Sigmoid colon (tissue), 7 donors: ENCODE measurements around the gene PCDHA10. TPM values are rescaled to one million over a fixed set of nuclear protein-coding genes. Genes with fewer than 3 reads are reported as not detected.
"Not testable (repeated sequence)": the region's sequence is repeated elsewhere in the genome, so short reads cannot be mapped to it uniquely, and the experiment has no call there.

Source experiments
- DNase-seq: peaks from one replicate; pipeline ENCODE4 v3.0.0-alpha.2; 2019
- H3K27ac ChIP-seq, 4 donors: fragments of 200-600 bp; sonication (generic); one replicate each; pipeline ENCODE4 v1.5.1; 2016 to 2019; ENCODE audit warnings: mild to moderate bottlenecking in 1 of 4
- H3K27me3 ChIP-seq, 3 donors: fragments of 200-600 bp; sonication (generic); one replicate each; pipeline ENCODE4 v1.5.1; 2019; ENCODE audit warnings: mild to moderate bottlenecking in 1 of 3
- H3K36me3 ChIP-seq, 4 donors: fragments of 200-600 bp; sonication (generic); one replicate each; pipeline ENCODE4 v1.5.1; 2016 to 2019
- H3K4me1 ChIP-seq, 4 donors: fragments of 200-600 bp; sonication (generic); one replicate each; pipeline ENCODE4 v1.5.1; 2017 to 2019
- H3K4me3 ChIP-seq, 4 donors: fragments of 200-600 bp; sonication (generic); one replicate each; pipeline ENCODE4 v1.5.1; 2017 to 2019; ENCODE audit warnings: mild to moderate bottlenecking in 2 of 4, moderate library complexity in 1 of 4
- H3K9me3 ChIP-seq, 4 donors: fragments of 200-600 bp in 3 of 4; sonication (generic) in 3 of 4; one replicate each; pipeline versions ENCODE4 v1.5.1 to v1.6.1; 2013 to 2019
- EP300 ChIP-seq, 4 donors: sonication (generic); formaldehyde crosslinking; IDR thresholded peaks; one replicate each; pipeline ENCODE4 v1.6.1; 2017; ENCODE audit warnings: antibody characterized with exemption in 4 of 4
- POLR2A ChIP-seq, 2 donors: fragments of 450-650 bp; IDR thresholded peaks; one replicate each; pipeline ENCODE4 v1.6.1; 2016; ENCODE audit warnings: antibody characterized with exemption in 2 of 2, mild to moderate bottlenecking in 2 of 2, moderate library complexity in 2 of 2
- POLR2AphosphoS5 ChIP-seq, 4 donors: sonication (generic); formaldehyde crosslinking; IDR thresholded peaks; one replicate each; pipeline ENCODE4 v1.6.1; 2017; ENCODE audit warnings: antibody characterized with exemption in 4 of 4
- WGBS, 2 donors: extraction: QIAGEN DNeasy Blood & Tissue Kit; methylation state at CpG; one replicate each; pipeline ENCODE4 v1.1.7; 2013; 5-methylcytosine and 5-hydroxymethylcytosine counted together
- intact Hi-C: fragments of 100-400 bp; cut with DNase I; formaldehyde crosslinking; loops from one replicate; pipeline ENCODE4 v1.15.1; 2023
- polyA plus RNA-seq, 3 donors: library from polyadenylated mRNA; stranded (reverse); fragments of 200-250 nt; gene quantifications; one replicate each; pipeline ENCODE4 v1.2.3, GENCODE V29; 2013
- total RNA-seq, 4 donors: library from RNA; depleted of rRNA; stranded (reverse); fragments of >200 nt; gene quantifications; one replicate each; pipeline ENCODE4 v1.1.0, GENCODE V29; 2016
- TF ChIP-seq, protein P1 (sequence below), 4 experiments: fragments of 450-650 bp in 3 of 4; fragments of 200-600 bp in 1 of 4; IDR thresholded peaks; one replicate each; pipeline ENCODE4 v1.5.1; 2016 to 2019; ENCODE audit warnings: antibody characterized with exemption in 4 of 4, mild to moderate bottlenecking in 3 of 4, moderate library complexity in 2 of 4
- donor health status: healthy with polysubstance abuse.
- donor health status: Bipolar disorder and iron deficiency.
- donor health status: healthy.

PCDHA10 gene
- total and polyA plus RNA-seq, 7 donors = 0.03 to 2.5 (median 0.66) TPM; not detected in 2

GRCh38 chr5:140828362-140828737 lies 27.3 kb upstream of the PCDHA10 start:
- Histone ChIP-seq H3K36me3 (no peaks in the 10 kb centered on the region), H3K27me3 (peaks cover 0 to 66% (median 0%) of the 10 kb centered on the region in 3 donors), H3K9me3 (peaks cover 0 to 22% (median 10%) of the 10 kb centered on the region in 4 donors), H3K27ac (no peak overlapping the region), H3K4me1 (no peaks in the 10 kb centered on the region), H3K4me3 (peak overlapping the region in 1 of 4 donors; percentile 9)
- DNase-seq = no peak
- intact Hi-C loops = no loop called here
- 28 to 60% methylated on average over 18 of the region's 18 CpGs for WGBS, 2 donors
- TF ChIP-seq EP300 (IDR thresholded peaks at IDR 0.05) (no peak), POLR2A (IDR thresholded peaks at IDR 0.05) (no peak), POLR2AphosphoS5 (IDR thresholded peaks at IDR 0.05) (no peak)
- TF ChIP-seq, protein P1, sequence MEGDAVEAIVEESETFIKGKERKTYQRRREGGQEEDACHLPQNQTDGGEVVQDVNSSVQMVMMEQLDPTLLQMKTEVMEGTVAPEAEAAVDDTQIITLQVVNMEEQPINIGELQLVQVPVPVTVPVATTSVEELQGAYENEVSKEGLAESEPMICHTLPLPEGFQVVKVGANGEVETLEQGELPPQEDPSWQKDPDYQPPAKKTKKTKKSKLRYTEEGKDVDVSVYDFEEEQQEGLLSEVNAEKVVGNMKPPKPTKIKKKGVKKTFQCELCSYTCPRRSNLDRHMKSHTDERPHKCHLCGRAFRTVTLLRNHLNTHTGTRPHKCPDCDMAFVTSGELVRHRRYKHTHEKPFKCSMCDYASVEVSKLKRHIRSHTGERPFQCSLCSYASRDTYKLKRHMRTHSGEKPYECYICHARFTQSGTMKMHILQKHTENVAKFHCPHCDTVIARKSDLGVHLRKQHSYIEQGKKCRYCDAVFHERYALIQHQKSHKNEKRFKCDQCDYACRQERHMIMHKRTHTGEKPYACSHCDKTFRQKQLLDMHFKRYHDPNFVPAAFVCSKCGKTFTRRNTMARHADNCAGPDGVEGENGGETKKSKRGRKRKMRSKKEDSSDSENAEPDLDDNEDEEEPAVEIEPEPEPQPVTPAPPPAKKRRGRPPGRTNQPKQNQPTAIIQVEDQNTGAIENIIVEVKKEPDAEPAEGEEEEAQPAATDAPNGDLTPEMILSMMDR (IDR thresholded peaks at IDR 0.05) = no peak

DNA sequence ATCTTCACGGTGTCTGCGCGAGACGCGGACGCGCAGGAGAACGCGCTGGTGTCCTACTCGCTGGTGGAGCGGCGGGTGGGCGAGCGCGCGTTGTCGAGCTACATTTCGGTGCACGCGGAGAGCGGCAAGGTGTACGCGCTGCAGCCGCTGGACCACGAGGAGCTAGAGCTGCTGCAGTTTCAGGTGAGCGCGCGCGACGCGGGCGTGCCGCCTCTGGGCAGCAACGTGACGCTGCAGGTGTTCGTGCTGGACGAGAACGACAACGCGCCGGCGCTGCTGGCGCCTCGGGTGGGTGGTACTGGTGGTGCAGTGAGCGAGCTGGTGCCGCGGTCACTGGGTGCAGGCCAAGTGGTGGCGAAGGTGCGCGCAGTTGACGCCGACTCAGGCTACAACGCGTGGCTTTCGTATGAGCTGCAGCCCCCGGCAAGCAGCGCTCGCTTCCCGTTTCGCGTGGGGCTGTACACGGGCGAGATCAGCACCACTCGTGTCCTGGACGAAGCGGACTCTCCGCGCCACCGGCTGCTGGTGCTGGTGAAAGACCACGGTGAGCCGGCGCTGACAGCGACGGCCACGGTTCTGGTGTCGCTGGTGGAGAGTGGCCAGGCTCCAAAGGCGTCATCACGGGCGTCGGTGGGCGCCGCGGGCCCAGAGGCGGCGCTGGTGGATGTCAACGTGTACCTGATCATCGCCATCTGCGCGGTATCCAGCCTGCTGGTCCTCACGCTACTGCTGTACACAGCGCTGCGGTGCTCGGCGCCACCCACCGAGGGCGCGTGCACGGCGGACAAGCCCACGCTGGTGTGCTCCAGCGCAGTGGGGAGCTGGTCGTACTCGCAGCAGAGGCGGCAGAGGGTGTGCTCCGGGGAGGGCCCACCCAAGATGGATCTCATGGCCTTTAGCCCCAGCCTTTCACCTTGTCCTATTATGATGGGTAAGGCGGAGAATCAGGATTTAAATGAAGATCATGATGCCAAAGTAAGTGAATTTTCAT lies 25.9 kb upstream of the PCDHA10 start:
- intact Hi-C loops, DNase-seq: not testable (repeated sequence)
- WGBS, 2 donors = 54 to 81% methylated on average over 106 of the region's 106 CpGs

GRCh38 chr5:140833993-140834392 lies 21.7 kb upstream of the PCDHA10 start, which contains the start of gene PCDHA7:
PCDHA7 (plus strand) TSS chr5:140834269; CDS start chr5:140834384, 115 bp downstream.
- peaks cover 0 to 71% (median 9%) of the 10 kb centered on the region in 3 donors for H3K27me3 ChIP-seq
- H3K9me3 ChIP-seq = peaks cover 0 to 32% (median 18%) of the 10 kb centered on the region in 4 donors

More for the DNA sequence above, 25.9 kb upstream of the PCDHA10 start:
- not testable (repeated sequence) for H3K27ac ChIP-seq, H3K36me3 ChIP-seq, H3K4me3 ChIP-seq, H3K4me1 ChIP-seq
- Histone ChIP-seq H3K9me3 (peaks cover 0 to 24% (median 14%) of the 10 kb centered on the region in 4 donors), H3K27me3 (peaks cover 0 to 64% (median 0%) of the 10 kb centered on the region in 3 donors)

DNA sequence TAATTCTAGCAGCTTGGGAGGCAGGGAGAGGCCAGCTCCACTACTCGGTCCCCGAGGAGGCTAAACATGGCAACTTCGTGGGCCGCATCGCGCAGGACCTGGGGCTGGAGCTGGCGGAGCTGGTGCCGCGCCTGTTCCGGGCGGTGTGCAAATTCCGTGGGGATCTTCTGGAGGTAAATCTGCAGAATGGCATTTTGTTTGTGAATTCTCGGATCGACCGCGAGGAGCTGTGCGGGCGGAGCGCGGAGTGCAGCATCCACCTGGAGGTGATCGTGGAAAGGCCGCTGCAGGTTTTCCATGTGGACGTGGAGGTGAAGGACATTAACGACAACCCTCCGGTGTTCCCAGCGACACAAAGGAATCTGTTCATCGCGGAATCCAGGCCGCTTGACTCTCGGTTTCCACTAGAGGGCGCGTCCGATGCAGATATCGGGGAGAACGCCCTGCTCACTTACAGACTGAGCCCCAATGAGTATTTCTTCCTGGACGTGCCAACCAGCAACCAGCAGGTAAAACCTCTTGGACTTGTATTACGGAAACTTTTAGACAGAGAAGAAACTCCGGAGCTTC lies 21.2 kb upstream of the PCDHA10 start:
- H3K27me3 ChIP-seq = peaks cover 0 to 74% (median 9%) of the 10 kb centered on the region in 3 donors
- H3K27ac ChIP-seq, intact Hi-C loops: not testable (repeated sequence)

More at GRCh38 chr5:140833993-140834392, 21.7 kb upstream of the PCDHA10 start, which contains the start of gene PCDHA7:
- Histone ChIP-seq H3K27ac (no peak within 1 kb of the TSS), H3K4me1 (no peaks in the 10 kb centered on the region), H3K36me3 (no peaks in the 10 kb centered on the region), H3K4me3 (peak within 1 kb of the TSS in 3 of 4 donors; percentile 3 to 23 (median 16))
- 16 to 22% methylated on average over 8 of the region's 8 CpGs for WGBS, 2 donors
- TF ChIP-seq, protein P1 (IDR thresholded peaks at IDR 0.05) = no peak
- no peak for TF ChIP-seq POLR2A (IDR thresholded peaks at IDR 0.05)
- no peak for TF ChIP-seq EP300 (IDR thresholded peaks at IDR 0.05)
- TF ChIP-seq POLR2AphosphoS5 (IDR thresholded peaks at IDR 0.05) = no peak
- intact Hi-C loops = no loop called here
- no peak for DNase-seq

GRCh38 chr5:140835622-140836510 lies 19.8 kb upstream of the PCDHA10 start:
- peaks cover 0 to 77% (median 9%) of the 10 kb centered on the region in 3 donors for H3K27me3 ChIP-seq
- peaks cover 0 to 24% (median 13%) of the 10 kb centered on the region in 4 donors for H3K9me3 ChIP-seq
- no peak overlapping the region for H3K27ac ChIP-seq
- WGBS, 2 donors = 55 to 78% methylated on average over 103 of the region's 103 CpGs
- no peak for TF ChIP-seq POLR2A (IDR thresholded peaks at IDR 0.05)
- TF ChIP-seq, protein P1 (IDR thresholded peaks at IDR 0.05) = no peak
- TF ChIP-seq POLR2AphosphoS5 (IDR thresholded peaks at IDR 0.05) = no peak
- no peak for TF ChIP-seq EP300 (IDR thresholded peaks at IDR 0.05)
- DNase-seq = no peak
- no peaks in the 10 kb centered on the region for H3K36me3 ChIP-seq
- H3K4me3 ChIP-seq = no peak overlapping the region
- no peaks in the 10 kb centered on the region for H3K4me1 ChIP-seq
- intact Hi-C loops = no loop called here

More for the DNA sequence above, 21.2 kb upstream of the PCDHA10 start:
- Histone ChIP-seq H3K9me3 (peaks cover 0 to 29% (median 16%) of the 10 kb centered on the region in 4 donors), H3K4me3 (peak overlapping the region in 3 of 4 donors; percentile 3 to 23 (median 16))
- 33 to 59% methylated on average over 28 of the region's 38 CpGs for WGBS, 2 donors
- not testable (repeated sequence) for H3K36me3 ChIP-seq, DNase-seq, H3K4me1 ChIP-seq
